H1 (cell line): Measurements from ENCODE around the gene LRRC26. TPM values are rescaled to one million over a fixed set of nuclear protein-coding genes. Genes with fewer than 3 reads are reported as not detected.

Source experiments
- CTCF ChIA-PET: fragments of 300-600 bp; sonication (Branson Sonifier 250); formaldehyde crosslinking; loops from one replicate; lab custom pipeline; 2021; ENCODE audit not compliant: partially characterized antibody; lab: Charles Lee
- POLR2A ChIA-PET: fragments of 300-600 bp; sonication (Branson Sonifier 250); formaldehyde crosslinking; loops from one replicate; lab custom pipeline; 2021; ENCODE audit warnings: inconsistent platforms; ENCODE audit not compliant: partially characterized antibody; lab: Charles Lee
- DNase-seq, 2 experiments: peaks; one replicate each; pipeline versions ENCODE4 v3.0.0 to v3.0.0-alpha.2; 2010 to 2022; ENCODE audit warnings: low spot score in 2 of 2, low read depth in 1 of 2, mixed read lengths in 1 of 2
- FAIRE-seq: peaks from 2 replicates; lab custom pipeline; 2011; peaks lifted over from hg19 to GRCh38; lab: Jason Lieb, UNC
- H2AFZ ChIP-seq: 2 replicates; pipeline ENCODE4 v1.8.1; 2012; ENCODE audit warnings: low read length, inconsistent platforms
- H2AK5ac ChIP-seq: 2 replicates; pipeline ENCODE4 v1.6.1; 2013; ENCODE audit warnings: low read depth, low read length
- H2BK120ac ChIP-seq: replicated peaks from 2 replicates; pipeline ENCODE3; 2013; ENCODE audit warnings: low read depth, low read length, inconsistent platforms
- H2BK12ac ChIP-seq: 2 replicates; pipeline ENCODE4 v1.6.1; 2013; ENCODE audit warnings: low read depth, low read length
- H2BK15ac ChIP-seq: 2 replicates; pipeline ENCODE4 v1.6.1; 2013; ENCODE audit warnings: low read length
- H2BK20ac ChIP-seq: 2 replicates; pipeline ENCODE4 v1.6.1; 2013; ENCODE audit warnings: low read length
- H2BK5ac ChIP-seq: 2 replicates; pipeline ENCODE4 v1.6.1; 2013; ENCODE audit warnings: low read depth, low read length
- H3K14ac ChIP-seq: 2 replicates; pipeline ENCODE4 v1.6.1; 2013; ENCODE audit warnings: inconsistent platforms; ENCODE audit not compliant: insufficient read length
- H3K18ac ChIP-seq: 2 replicates; pipeline ENCODE4 v1.6.1; 2013; ENCODE audit warnings: low read length; ENCODE audit errors: extremely low read depth
- H3K23ac ChIP-seq: 2 replicates; pipeline ENCODE4 v1.6.1; 2013; ENCODE audit warnings: inconsistent platforms; ENCODE audit not compliant: insufficient read length
- H3K23me2 ChIP-seq: 2 replicates; pipeline ENCODE4 v1.6.1; 2013; ENCODE audit warnings: low read depth, low read length
- H3K27ac ChIP-seq: 2 replicates; pipeline ENCODE4 v1.6.1; 2011; ENCODE audit warnings: low read depth, low read length, inconsistent platforms
- H3K27me3 ChIP-seq, 4 experiments: replicated peaks in 1 of 4; 1 replicate in 1 of 4; 2 replicates in 3 of 4; pipeline versions ENCODE4 v1.6.1 to v1.8.1; 2011 to 2013; ENCODE audit warnings: low read length in 3 of 4, mild to moderate bottlenecking in 3 of 4, inconsistent platforms in 2 of 4, mixed read lengths in 2 of 4, moderate library complexity in 1 of 4; ENCODE audit not compliant: control insufficient read depth in 3 of 4, insufficient read depth in 3 of 4; ENCODE audit errors: extremely low read depth in 1 of 4
- H3K36me3 ChIP-seq, 4 experiments: 2 replicates each; pipeline versions ENCODE4 v1.6.1 to v1.8.1; 2011 to 2013; ENCODE audit warnings: mild to moderate bottlenecking in 4 of 4, low read length in 3 of 4, moderate library complexity in 2 of 4, control low read depth in 1 of 4, inconsistent platforms in 1 of 4; ENCODE audit not compliant: insufficient read depth in 4 of 4, control insufficient read depth in 2 of 4
- H3K4ac ChIP-seq: replicated peaks from 2 replicates; pipeline ENCODE3; 2013; ENCODE audit warnings: low read length, low read depth, mixed read lengths, inconsistent platforms; ENCODE audit not compliant: insufficient read length
- H3K4me1 ChIP-seq, 4 experiments: replicated peaks in 1 of 4; 1 replicate in 1 of 4; 2 replicates in 3 of 4; pipeline versions ENCODE4 v1.6.1 to v1.8.1; 2011 to 2013; ENCODE audit warnings: low read length in 3 of 4, inconsistent platforms in 2 of 4, mixed read lengths in 1 of 4; ENCODE audit not compliant: insufficient read depth in 4 of 4, control insufficient read depth in 3 of 4
- H3K4me2 ChIP-seq, 2 experiments: 2 replicates each; pipeline versions ENCODE4 v1.6.1 to v1.8.1; 2011 to 2013; ENCODE audit warnings: low read depth in 2 of 2, low read length in 2 of 2, control low read depth in 1 of 2, inconsistent platforms in 1 of 2, mild to moderate bottlenecking in 1 of 2; ENCODE audit not compliant: insufficient read depth in 1 of 2
- H3K4me3 ChIP-seq, 4 experiments: fragments of 200-600, 300-600 bp in 1 of 4; sonication (generic), shearing (Covaris generic), sonication (Bioruptor Twin) in 1 of 4; 2 replicates each; pipeline versions ENCODE4 v1.5.1 to v1.8.1; 2011 to 2016; ENCODE audit warnings: low read length in 4 of 4, low read depth in 3 of 4, control low read depth in 2 of 4, inconsistent platforms in 2 of 4, mild to moderate bottlenecking in 2 of 4, mixed read lengths in 1 of 4, moderate library complexity in 1 of 4; ENCODE audit not compliant: insufficient read depth in 2 of 4; ENCODE audit errors: extremely low read depth in 1 of 4
- H3K56ac ChIP-seq: replicated peaks from 2 replicates; pipeline ENCODE3; 2013; ENCODE audit warnings: low read depth, mild to moderate bottlenecking, mixed read lengths, low read length, inconsistent platforms; ENCODE audit not compliant: insufficient read length
- H3K79me1 ChIP-seq: 2 replicates; pipeline ENCODE4 v1.6.1; 2013; ENCODE audit warnings: low read depth, low read length, control low read depth
- H3K79me2 ChIP-seq, 2 experiments: 2 replicates each; pipeline versions ENCODE4 v1.6.1 to v1.8.1; 2012 to 2013; ENCODE audit warnings: low read length in 2 of 2, mild to moderate bottlenecking in 2 of 2, inconsistent platforms in 1 of 2; ENCODE audit not compliant: insufficient read depth in 2 of 2, control insufficient read depth in 1 of 2
- H3K9ac ChIP-seq, 4 experiments: replicated peaks in 1 of 4; 1 replicate in 1 of 4; 2 replicates in 3 of 4; pipeline versions ENCODE4 v1.6.1 to v1.8.1; 2011 to 2013; ENCODE audit warnings: low read depth in 3 of 4, low read length in 3 of 4, control low read depth in 2 of 4, mild to moderate bottlenecking in 2 of 4, moderate library complexity in 2 of 4, inconsistent platforms in 1 of 4; ENCODE audit errors: extremely low read depth in 1 of 4
- H3K9me3 ChIP-seq, 2 experiments: 2 replicates each; pipeline versions ENCODE4 v1.6.1 to v1.8.1; 2012 to 2013; ENCODE audit warnings: mild to moderate bottlenecking in 2 of 2, moderate library complexity in 2 of 2, control low read depth in 1 of 2, inconsistent platforms in 1 of 2, low read depth in 1 of 2, low read length in 1 of 2, mixed read lengths in 1 of 2; ENCODE audit not compliant: insufficient read depth in 2 of 2
- H4K20me1 ChIP-seq, 2 experiments: replicated peaks in 1 of 2; 2 replicates each; pipeline versions ENCODE3 to v1.8.1; 2011 to 2013; ENCODE audit warnings: inconsistent platforms in 2 of 2, low read length in 2 of 2, mild to moderate bottlenecking in 1 of 2; ENCODE audit not compliant: insufficient read depth in 2 of 2, control insufficient read depth in 1 of 2
- H4K5ac ChIP-seq: 2 replicates; pipeline ENCODE4 v1.6.1; 2013; ENCODE audit warnings: low read length, low read depth, mixed read lengths, inconsistent platforms; ENCODE audit not compliant: insufficient read length
- H4K8ac ChIP-seq: 2 replicates; pipeline ENCODE4 v1.8.0; 2013; ENCODE audit warnings: mild to moderate bottlenecking, moderate library complexity, low read length, inconsistent platforms; ENCODE audit not compliant: insufficient read depth; ENCODE audit errors: extremely low read depth
- H4K91ac ChIP-seq: replicated peaks from 2 replicates; pipeline ENCODE3; 2013; ENCODE audit warnings: low read length, mixed read lengths, inconsistent platforms; ENCODE audit not compliant: insufficient read length
- ASH2L ChIP-seq: fragments of 200-600, 300-600 bp; sonication (generic); IDR thresholded peaks from one replicate; pipeline ENCODE4 v1.7.1; 2017; ENCODE audit warnings: low read length
- CHD1 ChIP-seq: IDR thresholded peaks from 2 replicates; pipeline ENCODE4 v1.6.1; 2012; ENCODE audit warnings: low read depth, low read length, improper control_type of control experiment
- CREB1 ChIP-seq: IDR thresholded peaks from 2 replicates; pipeline ENCODE4 v1.6.1; 2012; ENCODE audit warnings: inconsistent platforms
- JUN ChIP-seq: IDR thresholded peaks from 2 replicates; pipeline ENCODE4 v1.6.1; 2011; ENCODE audit warnings: low read depth, mild to moderate bottlenecking, improper control_type of control experiment, low read length
- KDM5A ChIP-seq: fragments of 200-600 bp; IDR thresholded peaks from 2 replicates; pipeline ENCODE4 v1.7.1; 2012; ENCODE audit warnings: mild to moderate bottlenecking, low read length, inconsistent platforms, mixed read lengths
- NRF1 ChIP-seq: IDR thresholded peaks from 2 replicates; pipeline ENCODE4 v1.6.1; 2011; ENCODE audit warnings: mild to moderate bottlenecking, low read depth, low read length, improper control_type of control experiment
- POLR2A ChIP-seq, 2 experiments: IDR thresholded peaks; 1 replicate in 1 of 2; 2 replicates in 1 of 2; pipeline ENCODE4 v1.6.1; 2011; ENCODE audit warnings: low read depth in 2 of 2, low read length in 2 of 2, mild to moderate bottlenecking in 2 of 2; ENCODE audit errors: control extremely low read depth in 1 of 2
- RAD21 ChIP-seq, 2 experiments: IDR thresholded peaks in 1 of 2; conservative IDR thresholded peaks in 1 of 2; 2 replicates each; pipeline ENCODE4 v1.6.1; 2011; ENCODE audit warnings: low read depth in 2 of 2, low read length in 2 of 2, improper control_type of control experiment in 1 of 2, inconsistent platforms in 1 of 2, mild to moderate bottlenecking in 1 of 2, moderate library complexity in 1 of 2
- SIN3A ChIP-seq, 2 experiments: IDR thresholded peaks in 1 of 2; conservative IDR thresholded peaks in 1 of 2; 2 replicates each; pipeline ENCODE4 v1.6.1; 2011 to 2012; ENCODE audit warnings: low read length in 2 of 2, improper control_type of control experiment in 1 of 2, low read depth in 1 of 2, mild to moderate bottlenecking in 1 of 2
- TAF7 ChIP-seq: optimal IDR thresholded peaks from 2 replicates; pipeline ENCODE3; 2011; ENCODE audit warnings: low read depth, mild to moderate bottlenecking, inconsistent platforms, low read length, moderate library complexity, borderline replicate concordance
- WGBS, 2 experiments: shearing (Covaris generic) in 1 of 2; methylation state at CpG; one replicate each; pipeline versions ENCODE4 v1.1.6 to v1.1.7; 2013 to 2015; ENCODE audit warnings: low lambda C conversion rate in 2 of 2, mixed read lengths in 2 of 2, inconsistent platforms in 1 of 2, low coverage in 1 of 2, missing lambda C conversion rate in 1 of 2; ENCODE audit not compliant: insufficient replicate concordance in 2 of 2, insufficient coverage in 1 of 2, insufficient read length in 1 of 2; ENCODE audit errors: extremely low coverage in 1 of 2, missing lambda C conversion rate in 1 of 2; 5-methylcytosine and 5-hydroxymethylcytosine counted together
- polyA plus RNA-seq, 7 experiments: library from polyadenylated mRNA; depleted of rRNA in 3 of 7; stranded (reverse) in 5 of 7; unstranded in 2 of 7; fragments of >200 nt in 5 of 7; fragments of 200-250 nt in 2 of 7; gene quantifications; 1 replicate in 5 of 7; 2 replicates in 1 of 7; 4 replicates in 1 of 7; pipeline versions ENCODE4 v1.2.1 to v1.2.3, GENCODE V29; 2011 to 2013; ENCODE audit warnings: missing spikeins in 2 of 7, mixed read lengths in 2 of 7
- total RNA-seq: library from RNA; stranded (reverse); fragmentation: NEBNext Ultra II Directional; extraction: Animal tissue kit (Norgen Biotek cat#: 25700); gene quantifications from 2 replicates; pipeline ENCODE4 v1.2.1, GENCODE V29; 2021
- TF ChIP-seq, protein P1 (sequence below): IDR thresholded peaks from 2 replicates; pipeline ENCODE4 v1.6.1; 2012; ENCODE audit warnings: inconsistent platforms
- TF ChIP-seq, protein P2 (sequence below): IDR thresholded peaks from 2 replicates; pipeline ENCODE4 v1.6.1; 2012; ENCODE audit warnings: low read length, inconsistent platforms

Gene LRRC26
- total and polyA plus RNA-seq, 2 of the 8 experiments (the other 6 are each of a cell fraction or from before 2014, with no cell fraction given) = 0.34 to 0.85 TPM

DNA sequence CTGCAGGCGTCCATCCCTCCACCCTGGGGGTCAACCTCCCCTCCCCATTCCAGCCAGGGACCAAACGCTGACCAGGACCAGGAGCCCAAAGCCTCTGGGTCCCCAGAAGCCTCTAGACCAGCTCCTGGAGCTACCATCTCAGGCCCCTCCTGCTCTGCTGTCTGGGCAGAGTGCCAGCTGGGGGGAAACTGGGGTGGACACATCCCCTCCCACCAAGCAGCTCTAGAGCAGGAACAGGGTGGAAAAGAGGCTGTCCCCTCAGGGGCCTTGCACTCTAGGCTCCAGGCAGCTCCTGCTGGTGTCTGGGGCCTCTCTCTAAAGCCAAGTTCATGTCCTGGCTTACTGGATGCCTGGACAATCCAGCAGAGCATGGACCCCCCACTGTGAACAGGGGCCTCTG lies 23.0 kb upstream of the LRRC26 start:
- CTCF ChIA-PET = interaction anchor here (1.1 to 14.0 kb wide), 5 partner anchors 15 to 62 kb away, joined by 3 to 204 read pairs (median 4); partner anchors contain the start of genes CYSRT1, LRRC26, RNF208 and RNF224
- H3K4me1 ChIP-seq = peaks cover 0 to 25% (median 8%) of the 10 kb centered on the region in 4 experiments; a peak in 6 of 7 replicates
- no peak overlapping the region for H2AK5ac ChIP-seq
- peaks cover 3% of the 10 kb centered on the region; the same call in 1 of the 2 replicates for H3K23me2 ChIP-seq
- H3K36me3 ChIP-seq = peaks cover 0 to 4% (median 1%) of the 10 kb centered on the region in 4 experiments; a peak in 2 of 8 replicates
- H4K8ac ChIP-seq = peak overlapping the region; percentile 46; the same call in 1 of the 2 replicates
- no peak overlapping the region for H4K5ac ChIP-seq
- H3K4me3 ChIP-seq = no peak overlapping the region
- no peak overlapping the region for H3K56ac ChIP-seq
- H2BK20ac ChIP-seq = no peak overlapping the region
- no peak overlapping the region for H2BK15ac ChIP-seq
- H3K27ac ChIP-seq = no peak overlapping the region
- no peak overlapping the region for H4K91ac ChIP-seq
- H3K79me2 ChIP-seq = peaks cover 0 to 23% of the 10 kb centered on the region in 2 experiments; a peak in 1 of 4 replicates
- no peak overlapping the region for H3K14ac ChIP-seq
- H3K9ac ChIP-seq = no peak overlapping the region
- no peak overlapping the region for H2BK120ac ChIP-seq
- H2BK5ac ChIP-seq = no peak overlapping the region
- no peak overlapping the region for H2AFZ ChIP-seq
- DNase-seq = no peak
- H3K79me1 ChIP-seq = peaks cover 12% of the 10 kb centered on the region
- no peak overlapping the region for H3K23ac ChIP-seq
- H3K4ac ChIP-seq = no peak overlapping the region
- no peaks in the 10 kb centered on the region for H3K9me3 ChIP-seq
- WGBS, 2 experiments = 79% methylated on average over 2 of the region's 2 CpGs; no CpG with 5 or more reads in 1 of the 2 experiments
- H3K4me2 ChIP-seq = no peak overlapping the region
- H3K18ac ChIP-seq = no peak overlapping the region
- H4K20me1 ChIP-seq = peaks cover 15 to 30% of the 10 kb centered on the region in 2 experiments
- no peaks in the 10 kb centered on the region for H3K27me3 ChIP-seq
- no peak for FAIRE-seq
- no peak overlapping the region for H2BK12ac ChIP-seq
- POLR2A ChIA-PET = interaction anchor here (0.6 to 11.0 kb wide), 7 partner anchors 9 to 67 kb away, joined by 3 to 107 read pairs (median 3); partner anchors contain the start of genes NDOR1, RNF224, TMEM203 and TUBB4B
- TF ChIP-seq POLR2A (IDR thresholded peaks at IDR 0.05; ENCODE audit: control extremely low read depth in 1 of 2, low read depth in 2 of 2, low read length in 2 of 2) = no peak
- no peak for TF ChIP-seq RAD21 (IDR thresholded peaks at IDR 0.05 in 1 of 2, conservative IDR thresholded peaks at IDR 0.05 in 1 of 2; ENCODE audit: low read depth in 2 of 2, low read length in 2 of 2)
- no peak for TF ChIP-seq ASH2L
- TF ChIP-seq JUN = no peak
- no peak for TF ChIP-seq TAF7
- TF ChIP-seq, protein P1, sequence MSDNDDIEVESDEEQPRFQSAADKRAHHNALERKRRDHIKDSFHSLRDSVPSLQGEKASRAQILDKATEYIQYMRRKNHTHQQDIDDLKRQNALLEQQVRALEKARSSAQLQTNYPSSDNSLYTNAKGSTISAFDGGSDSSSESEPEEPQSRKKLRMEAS = no peak
- TF ChIP-seq NRF1 = no peak
- TF ChIP-seq, protein P2, sequence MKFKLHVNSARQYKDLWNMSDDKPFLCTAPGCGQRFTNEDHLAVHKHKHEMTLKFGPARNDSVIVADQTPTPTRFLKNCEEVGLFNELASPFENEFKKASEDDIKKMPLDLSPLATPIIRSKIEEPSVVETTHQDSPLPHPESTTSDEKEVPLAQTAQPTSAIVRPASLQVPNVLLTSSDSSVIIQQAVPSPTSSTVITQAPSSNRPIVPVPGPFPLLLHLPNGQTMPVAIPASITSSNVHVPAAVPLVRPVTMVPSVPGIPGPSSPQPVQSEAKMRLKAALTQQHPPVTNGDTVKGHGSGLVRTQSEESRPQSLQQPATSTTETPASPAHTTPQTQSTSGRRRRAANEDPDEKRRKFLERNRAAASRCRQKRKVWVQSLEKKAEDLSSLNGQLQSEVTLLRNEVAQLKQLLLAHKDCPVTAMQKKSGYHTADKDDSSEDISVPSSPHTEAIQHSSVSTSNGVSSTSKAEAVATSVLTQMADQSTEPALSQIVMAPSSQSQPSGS = no peak
- no peak for TF ChIP-seq CHD1
- TF ChIP-seq KDM5A = no peak
- no peak for TF ChIP-seq SIN3A (conservative IDR thresholded peaks at IDR 0.05 in 1 of 2, IDR thresholded peaks at IDR 0.05 in 1 of 2; ENCODE audit: low read depth in 1 of 2, low read length in 2 of 2)
- no peak for TF ChIP-seq CREB1
